NCI-H1930 (cell line): ENCODE measurements around the gene NR3C1.
A peak's percentile ranks its signal among the peaks of the same experiment; 100 is the strongest.
"Not testable (repeated sequence)": the region's sequence is repeated elsewhere in the genome, so short reads cannot be mapped to it uniquely, and the experiment has no call there.

Experiments
- DNase-seq, 2 experiments: peaks; one replicate each; lab custom pipeline; 2025; lab: John Stamatoyannopoulos, UW

The NR3C1 gene

DNA sequence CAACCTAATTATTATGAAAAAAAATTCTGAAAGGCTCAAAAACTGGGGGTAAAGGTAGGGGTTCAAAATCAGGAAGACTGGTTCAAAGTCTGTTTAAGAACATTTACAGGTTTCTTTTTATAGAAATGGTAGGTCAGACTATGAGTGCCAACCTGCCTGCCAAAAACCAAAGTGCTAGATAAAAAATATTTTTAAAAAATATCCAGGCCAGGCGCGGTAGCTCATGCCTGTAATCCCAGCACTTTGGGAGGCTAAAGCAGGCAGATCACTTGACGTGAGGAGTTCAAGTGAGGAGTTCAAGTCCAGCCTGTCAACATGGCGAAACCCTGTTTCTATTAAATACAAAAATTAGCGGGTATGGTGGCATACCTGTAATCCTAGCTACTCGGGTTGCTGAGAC lies 67.0 kb downstream of the NR3C1 start:
- DNase-seq = no peak

DNA sequence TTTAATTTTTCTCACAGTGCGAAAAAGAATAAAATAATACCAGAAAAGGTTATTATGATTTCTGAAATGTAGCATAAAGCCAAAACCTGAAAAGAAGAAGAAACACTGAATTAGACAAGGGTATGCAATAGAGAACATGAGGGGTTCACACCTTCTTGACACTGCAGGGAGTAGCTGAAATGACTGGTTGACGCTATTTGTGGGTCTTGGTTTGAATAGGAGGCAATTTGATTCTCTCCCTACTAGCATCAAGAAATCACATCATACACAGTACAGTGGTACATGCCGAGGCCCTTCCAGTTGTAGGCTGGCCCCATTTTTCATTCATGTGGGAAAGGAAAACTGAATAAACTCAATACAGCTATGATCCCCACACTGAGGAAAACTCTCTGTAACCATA lies 68.6 kb downstream of the NR3C1 start:
- no peak for DNase-seq

DNA sequence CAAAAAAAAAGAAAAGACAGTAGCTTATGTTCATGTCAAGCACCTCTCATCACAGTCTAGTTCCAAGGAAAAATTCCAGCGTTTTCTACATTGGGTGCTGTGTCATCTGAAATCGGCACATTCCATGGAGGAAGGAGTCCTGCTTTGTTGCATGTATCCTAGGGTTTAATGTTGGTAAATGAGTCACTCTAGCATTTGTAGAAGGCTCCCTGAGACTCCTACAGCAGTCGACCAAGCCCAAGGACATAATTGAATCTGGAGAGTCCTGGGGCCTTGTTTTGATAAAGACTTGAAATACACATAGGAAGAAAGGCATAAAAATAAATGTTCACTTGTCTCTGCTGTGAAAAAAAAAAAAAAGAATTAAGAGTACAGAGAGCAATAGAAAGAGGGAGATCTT lies 69.1 kb downstream of the NR3C1 start:
- DNase-seq = not testable (repeated sequence)

DNA sequence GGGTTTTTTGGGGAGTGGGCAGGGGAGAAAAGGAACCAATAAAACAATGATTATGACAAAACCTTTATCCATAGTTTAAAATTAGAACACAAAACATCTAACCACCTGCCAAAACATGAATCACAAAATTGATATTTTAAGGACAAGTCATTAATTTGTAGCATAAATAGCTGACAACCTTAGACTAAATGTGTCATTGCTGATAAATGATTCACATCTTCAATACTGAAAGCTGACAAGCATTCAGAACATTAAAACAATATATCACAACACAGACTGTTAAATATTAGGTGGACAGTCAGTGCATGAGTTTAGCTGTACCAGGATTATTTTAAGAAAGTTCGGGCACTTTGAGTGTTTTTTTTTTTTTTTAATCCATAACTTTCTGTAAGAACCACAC lies 71.5 kb downstream of the NR3C1 start:
- DNase-seq = no peak

DNA sequence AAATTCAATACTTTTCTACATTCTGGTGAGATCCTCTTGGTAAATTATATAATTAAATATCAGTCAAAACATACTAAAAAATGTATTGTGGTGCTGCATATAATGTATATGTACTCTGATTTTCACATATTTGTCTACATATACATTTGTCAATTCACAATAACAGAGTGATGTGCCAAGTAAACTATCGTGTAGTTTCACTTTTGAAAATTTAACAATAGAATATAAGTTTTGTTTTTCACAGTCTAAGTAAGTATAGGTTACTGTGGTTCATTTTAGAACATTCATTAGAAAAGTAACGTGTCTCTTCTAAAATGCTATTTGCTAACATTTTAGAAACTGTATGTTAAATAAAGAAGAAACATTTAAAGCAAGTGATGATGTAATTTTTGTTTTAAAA lies 73.6 kb downstream of the NR3C1 start:
- no peak for DNase-seq

DNA sequence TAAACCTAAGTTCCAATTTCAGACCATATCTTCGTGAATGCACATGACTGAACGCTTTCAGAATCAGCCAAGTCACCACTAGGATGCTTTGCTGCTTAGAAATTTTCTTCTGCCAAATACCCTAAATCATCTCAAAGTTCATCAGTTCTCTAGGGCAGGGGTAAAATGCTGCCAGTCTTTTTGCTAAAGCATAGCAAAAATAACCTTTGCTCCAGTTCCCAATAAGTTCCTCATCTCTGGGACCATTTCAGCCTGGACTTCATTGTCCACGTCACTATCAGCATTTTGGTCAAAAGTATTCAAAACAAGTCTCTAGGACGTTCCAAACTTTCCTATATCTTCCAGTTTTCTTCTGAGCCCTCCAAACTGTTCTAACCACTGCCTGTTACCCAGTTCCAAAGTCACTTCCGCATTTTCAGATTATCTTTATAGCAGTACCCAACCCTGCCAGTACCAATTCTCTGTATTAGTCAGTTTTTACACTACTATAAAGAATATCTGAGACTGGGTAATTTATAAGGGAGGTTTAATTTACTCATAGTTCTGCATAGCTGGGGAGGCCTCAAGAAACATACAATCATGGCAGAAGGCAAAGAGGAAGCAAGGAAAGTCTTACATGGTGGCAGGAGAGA lies 74.8 kb downstream of the NR3C1 start:
- DNase-seq = no peak

DNA sequence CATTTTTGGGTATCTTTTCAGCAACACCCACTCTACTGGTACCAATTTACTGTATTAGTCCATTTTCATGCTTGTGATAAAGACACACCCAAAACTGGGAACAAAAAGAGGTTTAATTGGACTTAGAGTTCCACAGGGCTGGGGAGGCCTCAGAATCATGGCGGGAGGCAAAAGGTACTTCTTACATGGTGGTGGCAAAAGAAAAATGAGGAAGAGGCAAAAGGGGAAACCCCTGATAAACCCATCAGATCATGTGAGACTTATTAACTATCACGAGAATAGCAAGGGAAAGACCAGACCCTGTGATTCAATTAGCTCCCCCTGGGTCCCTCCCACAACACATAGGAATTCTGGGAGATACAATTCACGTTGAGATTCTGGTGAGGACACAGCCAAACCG lies 78.4 kb downstream of the NR3C1 start:
- DNase-seq = not testable (repeated sequence)

DNA sequence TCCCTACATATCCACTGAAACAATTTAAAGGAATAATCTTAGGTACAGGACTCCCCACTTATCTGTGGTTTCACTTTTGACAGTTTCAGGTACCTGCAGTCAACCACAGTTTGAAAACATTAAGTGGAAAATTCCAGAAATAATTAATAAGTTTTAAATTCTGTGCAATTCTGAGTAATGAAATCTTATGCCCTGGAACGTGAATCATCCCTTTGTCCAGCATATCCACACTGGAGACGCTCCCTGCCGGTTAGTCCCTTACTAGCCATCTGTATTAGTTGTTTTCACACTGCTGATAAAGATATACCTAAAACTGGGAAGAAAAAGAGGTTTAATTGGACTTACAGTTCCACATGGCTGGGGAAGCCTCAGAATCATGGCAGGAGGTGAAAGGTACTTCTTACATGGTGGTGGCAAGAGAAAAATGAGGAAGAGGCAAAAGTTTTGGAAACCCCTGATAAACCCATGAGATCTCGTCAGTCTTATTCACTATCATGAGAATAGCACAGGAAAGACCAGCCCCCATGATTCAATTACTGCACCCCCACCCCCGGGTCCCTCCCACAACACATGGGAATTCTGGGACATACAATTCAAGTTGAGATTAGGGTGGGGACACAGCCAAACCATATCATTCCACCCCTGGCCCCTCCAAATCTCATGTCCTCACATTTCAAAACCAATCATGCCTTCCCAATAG lies 80.4 kb downstream of the NR3C1 start:
- not testable (repeated sequence) for DNase-seq

DNA sequence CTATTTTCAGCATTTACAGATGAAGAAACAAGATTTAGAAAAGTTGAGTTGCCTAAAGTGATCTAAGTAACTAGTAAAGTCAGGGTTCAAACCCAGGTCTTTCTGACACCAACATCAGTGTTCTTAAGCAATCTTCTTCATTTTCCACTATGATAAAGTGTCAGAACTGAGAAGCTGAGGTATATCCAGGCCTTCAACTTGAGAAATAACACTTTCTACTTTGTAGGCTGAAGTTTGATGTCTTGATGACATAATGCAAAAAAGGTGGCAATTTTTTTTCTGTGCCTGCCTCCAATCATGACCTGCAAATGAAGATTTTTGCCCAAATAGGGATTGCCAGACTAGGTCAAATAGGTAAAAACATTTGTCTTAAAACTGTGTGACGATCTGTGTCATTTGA lies 81.3 kb downstream of the NR3C1 start:
- DNase-seq = no peak

DNA sequence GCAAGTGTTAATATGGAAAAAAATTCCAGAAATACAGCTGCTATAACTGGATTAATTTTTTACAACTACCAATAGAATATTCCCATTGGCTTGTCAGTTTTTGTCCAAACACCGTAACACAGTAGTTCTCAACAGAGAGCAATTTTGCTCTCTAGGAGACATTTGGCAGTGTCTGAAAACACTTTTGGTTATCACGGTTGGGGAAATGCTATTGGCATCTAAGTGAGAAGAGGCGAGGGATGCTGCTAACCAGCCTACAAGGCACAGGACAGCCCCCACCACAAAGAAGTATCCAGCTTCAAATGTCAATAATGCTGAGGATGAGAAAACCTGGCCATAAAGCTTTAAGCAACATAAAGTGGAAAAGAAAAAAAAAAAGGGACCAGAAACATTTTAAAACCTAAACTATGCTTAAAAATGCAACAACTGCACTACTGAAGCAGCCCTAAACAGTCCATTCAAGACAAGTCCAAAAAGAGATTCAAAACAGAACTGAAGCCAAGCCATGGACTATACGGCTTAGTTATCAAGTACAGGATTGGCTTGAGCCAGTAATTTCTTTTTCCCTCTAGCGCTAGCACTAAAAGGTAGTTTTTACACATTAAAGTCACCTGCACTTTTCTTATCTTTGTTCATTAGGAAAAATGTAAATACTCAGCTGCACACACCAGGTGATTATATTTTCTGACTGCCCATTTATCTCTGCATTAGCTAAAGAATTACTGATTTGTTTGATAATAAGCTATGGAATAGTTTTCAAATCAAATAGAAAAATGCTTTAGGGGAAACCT lies 83.9 kb downstream of the NR3C1 start:
- DNase-seq = peak in 1 of 2 experiments; percentile 10

DNA sequence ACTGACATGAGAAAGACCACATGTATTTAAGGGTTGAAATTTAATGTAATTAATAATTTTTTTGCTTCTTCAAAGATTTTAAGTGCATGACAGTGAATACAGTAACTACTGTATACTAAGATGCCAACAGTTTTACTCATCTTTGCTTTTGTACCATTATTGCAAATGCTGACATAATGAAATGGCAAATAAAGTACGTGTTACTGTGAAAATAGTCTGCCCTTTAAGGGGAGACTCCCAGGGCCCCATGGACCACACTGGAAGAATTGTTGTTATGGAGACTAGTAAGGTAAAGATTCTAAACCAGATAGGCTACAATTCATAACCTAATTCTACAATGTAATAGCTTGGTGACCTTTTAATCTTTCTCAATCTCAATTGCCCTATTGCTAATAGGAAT lies 84.7 kb downstream of the NR3C1 start:
- peak; percentile 14 to 17 for DNase-seq

DNA sequence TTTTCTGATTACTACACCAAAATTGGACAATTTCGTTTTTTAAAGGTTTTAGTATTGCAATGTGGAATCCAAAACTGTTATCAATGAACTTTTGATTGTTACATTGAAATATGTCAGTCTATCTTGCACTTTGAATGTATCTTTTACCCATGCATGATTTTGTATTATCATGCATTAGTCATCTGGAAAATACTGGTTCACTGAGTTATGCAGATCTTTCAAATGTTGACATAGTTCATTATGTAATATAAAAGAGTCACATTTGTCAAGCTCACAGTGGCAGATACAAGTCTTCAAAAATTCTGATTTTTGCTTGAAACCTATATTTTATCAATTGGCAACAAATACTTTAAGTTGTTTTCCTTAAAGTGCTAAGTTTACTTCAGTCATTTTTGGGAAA lies 85.2 kb downstream of the NR3C1 start:
- DNase-seq = no peak

DNA sequence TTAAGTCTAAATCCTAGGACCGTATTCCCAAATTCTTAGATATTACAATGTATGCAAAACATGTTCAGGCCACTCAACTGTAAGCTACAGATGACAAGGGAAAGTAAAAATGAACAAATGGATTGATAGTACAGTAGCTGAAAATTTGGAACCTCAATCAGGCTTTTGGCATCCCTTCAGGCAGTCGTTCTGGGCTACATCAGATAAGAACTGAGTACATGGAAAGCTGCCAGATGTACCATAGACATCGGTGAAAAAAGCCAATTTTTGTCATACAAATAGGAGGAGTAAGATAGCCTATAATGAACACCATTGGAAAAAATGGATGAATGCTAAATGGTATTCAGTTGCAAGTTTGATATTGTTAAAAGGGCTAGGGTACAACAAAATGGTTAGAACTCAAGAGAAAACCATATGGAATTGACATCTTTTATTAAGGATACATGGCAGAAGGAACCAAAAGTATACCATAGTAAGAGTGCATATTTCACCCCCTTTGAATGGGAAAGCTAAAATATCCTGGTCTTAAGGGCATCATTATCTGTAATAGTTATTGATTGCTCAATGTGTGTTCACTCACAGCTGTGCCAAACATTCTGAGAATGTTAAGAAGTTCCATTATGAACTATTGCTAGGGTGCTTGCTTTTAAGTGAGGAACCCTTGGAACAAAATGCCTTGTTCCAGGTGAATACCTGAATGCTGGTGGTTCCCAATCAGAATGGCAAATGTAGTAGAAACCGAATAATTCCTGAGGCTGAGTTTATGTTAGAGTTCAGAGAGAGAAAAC lies 86.4 kb downstream of the NR3C1 start:
- no peak for DNase-seq

DNA sequence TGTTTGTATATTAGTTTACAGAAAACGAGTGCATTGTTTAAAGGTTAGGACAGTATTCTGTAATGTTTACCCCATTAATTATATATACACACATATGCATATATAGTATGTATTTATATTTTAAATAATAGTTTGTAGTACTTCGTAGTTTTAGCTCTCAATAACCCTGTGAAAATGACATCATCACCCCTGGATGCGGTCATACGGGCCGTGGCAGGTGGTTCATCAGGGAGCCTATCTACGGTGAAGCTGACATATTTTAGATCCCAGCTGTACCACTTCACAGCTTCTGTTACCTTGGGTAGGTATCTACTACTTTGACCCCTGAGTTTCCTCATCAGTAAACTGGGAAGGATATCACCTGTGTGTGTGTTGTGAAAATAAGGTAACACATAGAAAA lies 87.1 kb downstream of the NR3C1 start:
- no peak for DNase-seq

DNA sequence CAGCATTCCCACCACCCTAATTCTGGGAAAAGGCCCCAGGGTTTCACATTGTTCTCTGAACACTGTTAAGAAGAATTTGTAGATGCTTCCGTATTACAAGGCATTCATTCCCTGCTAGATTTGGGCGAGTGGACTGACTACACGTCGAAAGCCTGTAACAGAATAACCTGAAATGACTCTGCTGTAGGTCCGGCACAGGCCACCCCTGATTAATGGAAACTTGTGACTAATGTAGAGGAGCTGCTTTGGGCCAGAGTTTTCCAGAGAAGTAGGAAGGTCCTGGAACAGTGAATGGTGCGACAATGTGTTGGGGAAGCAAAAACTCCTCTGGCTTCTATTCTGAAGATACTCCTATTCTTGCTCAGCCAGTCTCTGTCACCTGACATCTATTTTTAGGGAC lies 87.6 kb downstream of the NR3C1 start:
- no peak for DNase-seq

DNA sequence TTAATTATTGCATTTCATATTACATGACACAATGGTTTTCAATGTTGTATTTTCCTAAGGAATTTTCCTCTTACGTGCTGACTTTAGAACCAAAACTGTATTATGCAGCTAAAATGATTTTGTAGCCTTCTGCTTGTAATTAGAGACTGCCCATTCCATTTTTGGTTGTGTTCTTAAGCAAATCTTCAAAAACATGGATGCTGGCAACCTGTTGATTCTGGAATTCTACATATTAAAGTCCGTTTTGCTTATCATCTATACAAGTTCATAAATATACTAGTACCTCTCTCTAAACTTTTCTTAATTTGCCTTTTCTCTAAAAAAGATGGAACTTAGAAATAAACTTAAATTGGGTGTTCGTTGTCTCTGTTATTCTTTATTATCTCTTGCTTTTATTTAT lies 88.3 kb downstream of the NR3C1 start:
- no peak for DNase-seq

DNA sequence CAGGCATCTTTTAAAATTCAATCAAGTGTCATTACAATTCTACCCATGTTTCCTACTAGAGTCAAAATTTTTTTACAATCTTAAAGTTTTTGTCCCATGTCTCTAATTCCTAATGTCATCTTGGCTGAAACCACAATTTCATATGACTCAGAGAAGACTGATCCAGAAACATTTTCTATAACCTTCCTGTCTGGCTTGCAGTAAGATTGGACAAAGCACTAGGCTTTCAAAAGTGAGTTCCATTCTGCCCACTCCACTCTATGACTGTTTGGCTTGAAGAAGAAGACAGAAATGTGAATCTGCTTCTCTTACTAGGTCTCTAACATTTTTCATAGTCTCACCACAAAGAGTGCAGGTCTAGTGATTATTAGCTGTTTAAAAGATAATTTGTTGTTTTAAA lies 88.8 kb downstream of the NR3C1 start:
- no peak for DNase-seq

DNA sequence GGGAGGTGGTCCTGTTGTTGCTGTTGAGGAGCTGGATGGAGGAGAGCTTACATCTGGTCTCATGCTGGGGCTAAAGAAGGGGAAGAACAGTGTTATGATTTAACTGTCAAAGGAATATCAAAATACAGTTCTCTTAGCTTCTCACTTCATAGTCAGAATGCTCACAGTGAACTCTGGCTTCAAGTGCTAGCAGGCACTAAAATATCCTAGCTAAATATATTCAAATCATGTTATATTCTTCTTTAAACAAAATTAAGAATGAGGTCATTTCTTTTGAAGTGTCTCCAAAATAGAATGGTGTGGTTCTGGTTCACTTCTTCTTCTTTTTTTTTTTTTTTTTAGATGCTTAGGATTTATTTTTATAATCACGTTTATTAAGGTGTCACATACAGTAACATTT lies 89.4 kb downstream of the NR3C1 start:
- no peak for DNase-seq

DNA sequence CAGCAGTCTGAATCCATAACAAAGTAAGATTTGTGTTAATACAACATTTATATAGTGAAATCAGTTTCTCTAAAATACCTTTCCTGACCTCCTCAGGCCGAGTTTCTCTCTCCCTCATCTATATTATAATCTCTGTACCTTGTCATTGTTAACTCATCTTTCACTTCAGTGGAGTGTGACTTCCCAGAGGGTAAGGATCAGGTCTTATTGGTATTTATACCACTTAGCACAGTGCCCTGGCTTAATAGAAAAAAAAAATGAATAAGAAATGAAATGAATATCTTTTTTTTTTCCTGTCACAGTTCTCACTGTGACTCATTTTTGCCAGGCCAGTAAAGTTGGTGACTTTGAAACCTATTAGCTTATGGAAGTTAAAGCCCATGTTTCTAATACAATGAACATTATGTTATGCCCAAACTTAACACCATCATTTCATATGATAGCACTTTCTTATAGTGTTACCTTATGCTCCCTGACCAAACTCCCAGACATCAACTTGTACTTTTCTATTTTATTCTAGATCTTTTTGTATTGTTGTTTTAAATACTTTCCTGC lies 90.1 kb downstream of the NR3C1 start:
- DNase-seq = no peak

DNA sequence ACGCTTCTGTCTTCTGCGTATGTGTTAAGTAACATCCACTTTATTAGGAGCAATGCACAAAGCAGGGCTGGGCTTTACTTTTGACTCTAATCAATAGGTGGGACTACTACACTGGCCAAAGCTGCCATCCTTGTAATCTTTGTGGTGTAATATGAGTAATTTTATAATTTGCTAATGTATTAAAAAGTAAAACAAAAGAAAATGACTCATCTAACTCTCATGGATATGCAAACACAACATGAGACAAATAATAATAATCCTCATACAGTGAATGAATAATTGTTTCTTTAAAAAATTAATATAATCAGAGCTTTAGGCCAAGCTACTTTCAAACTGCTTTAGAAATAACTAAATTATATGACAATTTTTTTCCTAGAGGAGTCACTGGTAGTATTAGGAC lies 90.7 kb downstream of the NR3C1 start:
- DNase-seq = no peak

DNA sequence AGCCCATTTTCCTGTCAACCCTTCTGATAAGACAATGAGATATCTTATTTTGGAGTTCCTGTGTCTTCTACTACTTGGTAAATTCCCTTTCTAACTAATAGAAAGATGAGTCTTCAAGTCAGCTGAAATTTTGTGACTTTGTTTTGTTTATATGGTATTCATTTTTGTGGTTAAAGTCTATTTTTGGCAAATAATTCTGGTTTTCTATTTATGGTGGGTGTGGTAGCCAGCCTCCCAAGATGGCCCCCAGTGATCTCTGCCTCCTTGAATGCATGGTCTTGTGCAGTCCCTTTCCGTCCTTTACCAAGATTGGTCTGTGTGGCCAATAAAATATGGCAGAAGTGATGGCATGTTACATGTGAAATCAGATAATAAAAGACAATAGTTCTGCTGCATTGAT lies 91.5 kb downstream of the NR3C1 start:
- no peak for DNase-seq

DNA sequence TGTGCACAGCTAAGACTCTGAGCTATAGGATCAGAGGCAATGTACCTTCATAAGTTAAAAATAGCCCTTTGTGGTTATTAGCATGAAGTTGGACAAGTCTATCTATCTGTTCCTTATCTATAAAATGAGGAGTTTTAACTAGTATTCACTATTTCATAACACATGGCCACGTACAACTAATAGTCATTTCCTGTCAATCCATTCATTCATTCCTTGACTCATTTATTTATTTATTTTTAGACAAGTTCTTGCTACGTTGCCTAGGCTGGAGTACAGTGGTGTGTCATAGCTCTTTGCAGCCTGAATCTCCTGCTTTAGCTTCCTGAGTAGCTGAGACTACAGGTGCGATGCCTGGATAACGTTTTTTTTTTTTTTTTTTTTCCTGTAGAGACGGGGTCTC lies 92.1 kb downstream of the NR3C1 start:
- DNase-seq = no peak
